SK-N-SH (cell line): ENCODE data around the gene DPEP1. TPM values are rescaled to one million over a fixed set of nuclear protein-coding genes. Genes with fewer than 3 reads are reported as not detected.

Experiments
- CTCF ChIA-PET: fragments of 300-600, 350-600 bp; formaldehyde crosslinking; extraction: SDS; loops from one replicate; lab custom pipeline; 2021; lab: Yijun Ruan, JAX
- POLR2A ChIA-PET: fragments of 350-600 bp; sonication (Branson Sonifier 250); formaldehyde crosslinking; extraction: SDS; loops from one replicate; lab custom pipeline; 2020; ENCODE audit warnings: antibody characterized with exemption, inconsistent platforms; lab: Yijun Ruan, JAX
- DNase-seq: peaks from one replicate; pipeline ENCODE4 v3.0.0; 2012
- H2AFZ ChIP-seq: fragments of 200-600 bp; sonication (generic); 2 replicates; pipeline ENCODE4 v1.8.1; 2016; ENCODE audit warnings: antibody characterized with exemption, mild to moderate bottlenecking, low read depth
- H3F3A ChIP-seq: fragments of 200-600 bp; sonication (generic); replicated peaks from 2 replicates; pipeline ENCODE3; 2016; ENCODE audit warnings: antibody characterized with exemption, mild to moderate bottlenecking; ENCODE audit not compliant: insufficient read depth
- H3K27ac ChIP-seq, 2 experiments: fragments of 200-500 bp in 1 of 2; fragments of 200-600 bp in 1 of 2; sonication (Bioruptor generic) in 1 of 2; sonication (generic), shearing (Covaris generic) in 1 of 2; 2 replicates each; pipeline versions ENCODE4 v1.5.1 to v1.6.1; 2014 to 2016; ENCODE audit warnings: low read depth in 2 of 2, inconsistent platforms in 1 of 2, low read length in 1 of 2, mild to moderate bottlenecking in 1 of 2, mixed read lengths in 1 of 2
- H3K27me3 ChIP-seq: fragments of 200-600 bp; sonication (generic), shearing (Covaris generic); 2 replicates; pipeline ENCODE4 v1.6.1; 2016; ENCODE audit warnings: mixed run types; ENCODE audit not compliant: insufficient read depth
- H3K36me3 ChIP-seq, 2 experiments: fragments of 200-500 bp in 1 of 2; fragments of 200-600 bp in 1 of 2; sonication (Bioruptor generic) in 1 of 2; sonication (generic) in 1 of 2; replicated peaks in 1 of 2; 2 replicates each; pipeline versions ENCODE3 to v1.5.1; 2014 to 2016; ENCODE audit warnings: low read length in 1 of 2, mild to moderate bottlenecking in 1 of 2; ENCODE audit not compliant: insufficient read depth in 2 of 2, control insufficient read depth in 1 of 2
- H3K4me1 ChIP-seq, 2 experiments: fragments of 200-500 bp in 1 of 2; fragments of 200-600 bp in 1 of 2; sonication (Bioruptor generic) in 1 of 2; sonication (generic), shearing (Covaris generic) in 1 of 2; 2 replicates each; pipeline versions ENCODE4 v1.5.1 to v1.6.1; 2014 to 2016; ENCODE audit warnings: low read depth in 1 of 2, low read length in 1 of 2, mixed run types in 1 of 2; ENCODE audit not compliant: insufficient read depth in 2 of 2, control insufficient read depth in 1 of 2
- H3K4me2 ChIP-seq: fragments of 200-600 bp; sonication (generic), shearing (Covaris generic); 2 replicates; pipeline ENCODE4 v1.6.1; 2017; ENCODE audit warnings: mixed run types
- H3K4me3 ChIP-seq, 2 experiments: fragments of 200-500 bp in 1 of 2; fragments of 200-600 bp in 1 of 2; sonication (Bioruptor generic) in 1 of 2; sonication (generic), shearing (Covaris generic) in 1 of 2; 2 replicates each; pipeline versions ENCODE4 v1.5.1 to v1.8.1; 2014 to 2016; ENCODE audit warnings: low read depth in 2 of 2, inconsistent platforms in 1 of 2, low read length in 1 of 2, mild to moderate bottlenecking in 1 of 2, mixed read lengths in 1 of 2, moderate library complexity in 1 of 2
- H3K79me2 ChIP-seq: fragments of 200-600 bp; sonication (generic); 2 replicates; pipeline ENCODE4 v1.8.1; 2017; ENCODE audit warnings: mild to moderate bottlenecking; ENCODE audit not compliant: insufficient read depth
- H3K9ac ChIP-seq: fragments of 200-600 bp; sonication (generic); 2 replicates; pipeline ENCODE4 v1.6.1; 2017; ENCODE audit warnings: mixed run types
- H3K9me2 ChIP-seq: fragments of 200-600 bp; sonication (generic); 2 replicates; pipeline ENCODE4 v1.6.1; 2017; ENCODE audit warnings: mixed run types
- H3K9me3 ChIP-seq: fragments of 200-600 bp; sonication (generic); 2 replicates; pipeline ENCODE4 v1.6.1; 2017; ENCODE audit warnings: mixed run types, mild to moderate bottlenecking, moderate library complexity
- H4K20me1 ChIP-seq: fragments of 200-600 bp; sonication (generic); 2 replicates; pipeline ENCODE4 v1.6.1; 2017; ENCODE audit warnings: mild to moderate bottlenecking, mixed run types; ENCODE audit not compliant: insufficient read depth
- CHD2 ChIP-seq: fragments of 150-350 bp; IDR thresholded peaks from 2 replicates; pipeline ENCODE4 v1.6.1; 2018; ENCODE audit warnings: low read length; ENCODE audit not compliant: partially characterized antibody
- ELF1 ChIP-seq: IDR thresholded peaks from 2 replicates; pipeline ENCODE4 v1.4.0; 2012
- EP300 ChIP-seq, 2 experiments: IDR thresholded peaks; 2 replicates each; pipeline versions ENCODE4 v1.4.0 to v1.6.1; 2012; ENCODE audit warnings: borderline replicate concordance in 1 of 2, low read depth in 1 of 2, low read length in 1 of 2
- EZH2phosphoT487 ChIP-seq: fragments of 200-600 bp; sonication (generic); IDR thresholded peaks from 2 replicates; pipeline ENCODE4 v1.6.1; 2017; ENCODE audit warnings: low read depth, mixed run types, mild to moderate bottlenecking, antibody characterized with exemption, moderate library complexity, borderline replicate concordance
- FOSL2 ChIP-seq: IDR thresholded peaks from 2 replicates; pipeline ENCODE4 v1.4.0; 2012; ENCODE audit warnings: low read depth, mild to moderate bottlenecking, moderate library complexity, borderline replicate concordance
- FOXM1 ChIP-seq: IDR thresholded peaks from 2 replicates; pipeline ENCODE4 v1.4.0; 2012; ENCODE audit warnings: low read depth, mild to moderate bottlenecking
- GABPA ChIP-seq: IDR thresholded peaks from 2 replicates; pipeline ENCODE4 v1.4.0; 2012; ENCODE audit warnings: low read depth, mild to moderate bottlenecking
- GATA2 ChIP-seq: sonication (generic); formaldehyde crosslinking; IDR thresholded peaks from 2 replicates; pipeline ENCODE4 v1.5.0; 2020; ENCODE audit warnings: mild to moderate bottlenecking, missing genetic modification reagents
- IRF3 ChIP-seq: fragments of 150-350 bp; IDR thresholded peaks from 2 replicates; pipeline ENCODE4 v1.6.1; 2016; ENCODE audit warnings: mild to moderate bottlenecking, low read depth, low read length
- MAX ChIP-seq: IDR thresholded peaks from 2 replicates; pipeline ENCODE4 v1.4.0; 2012; ENCODE audit warnings: low read depth
- MEF2A ChIP-seq: IDR thresholded peaks from 2 replicates; pipeline ENCODE4 v1.4.0; 2012; ENCODE audit warnings: low read depth, borderline replicate concordance
- PBX3 ChIP-seq: IDR thresholded peaks from 2 replicates; pipeline ENCODE4; 2012
- RCOR1 ChIP-seq: fragments of 150-350 bp; IDR thresholded peaks from 2 replicates; pipeline ENCODE4 v1.6.1; 2017; ENCODE audit warnings: antibody characterized with exemption, low read length
- REST ChIP-seq: IDR thresholded peaks from 2 replicates; pipeline ENCODE4 v1.6.1; 2012; ENCODE audit warnings: mild to moderate bottlenecking, low read depth, low read length, moderate library complexity
- RFX5 ChIP-seq: IDR thresholded peaks from 2 replicates; pipeline ENCODE4 v1.6.1; 2012; ENCODE audit warnings: mild to moderate bottlenecking, improper control_type of control experiment, low read length
- RXRA ChIP-seq: IDR thresholded peaks from 2 replicates; pipeline ENCODE4 v1.4.0; 2012; ENCODE audit warnings: low read depth, mild to moderate bottlenecking, borderline replicate concordance
- SIN3A ChIP-seq: IDR thresholded peaks from 2 replicates; pipeline ENCODE4 v1.6.1; 2012; ENCODE audit warnings: low read depth, mild to moderate bottlenecking, low read length, moderate library complexity, borderline replicate concordance
- TAF1 ChIP-seq: IDR thresholded peaks from 2 replicates; pipeline ENCODE4 v1.6.1; 2012; ENCODE audit warnings: low read depth, mild to moderate bottlenecking, low read length, moderate library complexity, borderline replicate concordance
- TCF12 ChIP-seq: IDR thresholded peaks from 2 replicates; pipeline ENCODE4 v1.4.0; 2012
- TEAD4 ChIP-seq: IDR thresholded peaks from 2 replicates; pipeline ENCODE4 v1.4.0; 2012; ENCODE audit warnings: mild to moderate bottlenecking, borderline replicate concordance; ENCODE audit not compliant: insufficient read depth
- WGBS: methylation state at CpG from one replicate; pipeline ENCODE4 v1.1.6; 2017; ENCODE audit warnings: low lambda C conversion rate; 5-methylcytosine and 5-hydroxymethylcytosine counted together
- polyA plus RNA-seq, 3 experiments: library from polyadenylated mRNA; depleted of rRNA; stranded (reverse); fragments of >200 nt; gene quantifications; 2 replicates each; pipeline ENCODE4 v1.2.3, GENCODE V29; 2012

Gene DPEP1
- polyA plus RNA-seq, 1 of the 3 experiments (the other 2 are of a cell fraction) = 0.05 TPM

GRCh38 chr16:89620406-89620841 is 7.0 kb downstream of the DPEP1 start:
- H4K20me1 ChIP-seq = no peaks in the 10 kb centered on the region
- peaks cover 6% of the 10 kb centered on the region for H3F3A ChIP-seq
- H3K4me1 ChIP-seq = no peaks in the 10 kb centered on the region; a peak in 1 of 4 replicates
- CTCF ChIA-PET = interaction anchor here (0.6 to 1.5 kb wide), 2 partner anchors 9 to 21 kb away, joined by 3 to 4 read pairs; no protein-coding TSS in a partner anchor
- H3K79me2 ChIP-seq = no peaks in the 10 kb centered on the region
- POLR2A ChIA-PET = no interaction called here
- no peak overlapping the region for H3K4me3 ChIP-seq
- no peaks in the 10 kb centered on the region for H3K9me3 ChIP-seq
- 83% methylated on average over 9 of the region's 16 CpGs for WGBS
- no peak overlapping the region for H3K27ac ChIP-seq
- H3K9ac ChIP-seq = no peak overlapping the region
- no peaks in the 10 kb centered on the region for H3K9me2 ChIP-seq
- H3K27me3 ChIP-seq = no peaks in the 10 kb centered on the region
- no peak overlapping the region for H2AFZ ChIP-seq
- no peak overlapping the region for H3K4me2 ChIP-seq
- TF ChIP-seq PBX3 = no peak
- no peak for TF ChIP-seq GATA2 (CRISPR knock-in tag)
- TF ChIP-seq ELF1 = no peak
- no peak for TF ChIP-seq REST
- no peak for DNase-seq
- H3K36me3 ChIP-seq = no peaks in the 10 kb centered on the region

GRCh38 chr16:89621136-89621697 is 7.8 kb downstream of the DPEP1 start:
- Histone ChIP-seq H3K27me3 (no peaks in the 10 kb centered on the region), H3K27ac (no peak overlapping the region), H3K9me2 (no peaks in the 10 kb centered on the region), H3K4me2 (no peak overlapping the region), H4K20me1 (no peaks in the 10 kb centered on the region), H3K4me3 (no peak overlapping the region), H3F3A (peaks cover 6% of the 10 kb centered on the region), H3K9ac (no peak overlapping the region), H3K36me3 (no peaks in the 10 kb centered on the region), H2AFZ (no peak overlapping the region), H3K79me2 (no peaks in the 10 kb centered on the region), H3K9me3 (no peaks in the 10 kb centered on the region), H3K4me1 (no peaks in the 10 kb centered on the region)
- CTCF ChIA-PET = interaction anchor here (1.5 kb wide), 1 partner anchor 20 kb away, joined by 4 read pairs; no protein-coding TSS in a partner anchor
- no peak for DNase-seq
- 82% methylated on average over 5 of the region's 18 CpGs for WGBS
- POLR2A ChIA-PET = no interaction called here
- no peak for TF ChIP-seq RXRA
- TF ChIP-seq PBX3 = no peak
- TF ChIP-seq MAX = no peak
- TF ChIP-seq IRF3 = no peak
- TF ChIP-seq MEF2A = no peak
- no peak for TF ChIP-seq SIN3A
- no peak for TF ChIP-seq CHD2
- no peak for TF ChIP-seq FOSL2
- no peak for TF ChIP-seq EZH2phosphoT487
- no peak for TF ChIP-seq RCOR1
- no peak for TF ChIP-seq TCF12
- TF ChIP-seq TAF1 = no peak
- no peak for TF ChIP-seq EP300 (IDR thresholded peaks at IDR 0.05; ENCODE audit: borderline replicate concordance in 1 of 2, low read depth in 1 of 2, low read length in 1 of 2)
- TF ChIP-seq RFX5 = no peak
- no peak for TF ChIP-seq GATA2 (CRISPR knock-in tag)
- no peak for TF ChIP-seq TEAD4
- TF ChIP-seq GABPA = no peak
- no peak for TF ChIP-seq FOXM1
- TF ChIP-seq ELF1 = no peak
